ENCODE results near the gene PCSK6.
A peak's percentile ranks its signal among the peaks of the same experiment; 100 is the strongest.

Gene PCSK6

GRCh38 chr15:101498717-101499480 lies 9.4 kb upstream of the PCSK6 start:
- ATAC-seq: no peak

GRCh38 chr15:101498076-101498716 lies 8.7 kb upstream of the PCSK6 start:
- no peak for ATAC-seq

More at GRCh38 chr15:101498717-101499480, 9.4 kb upstream of the PCSK6 start:
- DNase-seq: no peak

GRCh38 chr15:101497484-101498034 lies 8.1 kb upstream of the PCSK6 start:
- no peak for DNase-seq
- no peak for ATAC-seq

More at GRCh38 chr15:101498076-101498716, 8.7 kb upstream of the PCSK6 start:
- no peak for DNase-seq

- DNase-seq (no peak), ATAC-seq (no peak)
Measured at GRCh38 chr15:101497017-101497416, 7.5 kb upstream of the PCSK6 start.

DNA sequence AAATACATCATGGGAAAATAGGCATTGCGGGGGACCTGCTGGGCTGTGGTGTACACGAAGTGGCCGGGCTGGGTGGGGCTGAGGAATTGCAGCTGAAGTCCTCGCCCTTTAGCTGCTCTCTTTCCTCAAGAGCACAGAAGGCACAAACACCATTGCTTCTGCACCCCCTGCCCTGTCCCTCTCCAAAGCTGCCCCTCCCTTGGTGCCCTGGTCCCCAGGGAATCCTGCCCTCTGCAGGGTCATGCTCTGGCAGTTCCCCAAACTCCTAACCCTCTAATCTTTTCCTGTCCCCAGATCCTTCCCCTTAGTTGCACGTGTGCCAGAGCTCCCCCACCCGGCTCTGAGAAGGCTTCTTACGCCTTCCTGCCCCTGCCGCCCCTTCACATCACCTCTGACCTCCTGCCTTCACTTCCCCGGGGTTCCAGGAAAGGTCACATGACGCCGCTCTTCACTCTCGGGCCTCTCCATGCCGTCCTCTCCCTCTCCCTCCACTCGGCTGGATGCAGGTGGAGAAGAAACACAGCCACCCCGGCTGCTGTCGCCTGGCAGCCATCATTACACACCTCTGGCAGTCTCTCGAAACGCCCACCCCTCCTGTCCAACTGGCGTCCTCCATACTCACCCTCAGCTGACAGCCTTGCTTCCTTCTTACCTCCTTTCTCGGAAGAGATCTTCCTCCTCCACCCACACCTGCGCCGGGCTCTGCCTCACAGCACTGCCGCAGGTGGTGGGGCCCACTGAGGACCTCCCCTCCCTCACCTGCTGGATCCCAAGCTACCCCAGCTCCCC lies 6.9 kb upstream of the PCSK6 start:
- ATAC-seq (no peak), DNase-seq (no peak)

DNA sequence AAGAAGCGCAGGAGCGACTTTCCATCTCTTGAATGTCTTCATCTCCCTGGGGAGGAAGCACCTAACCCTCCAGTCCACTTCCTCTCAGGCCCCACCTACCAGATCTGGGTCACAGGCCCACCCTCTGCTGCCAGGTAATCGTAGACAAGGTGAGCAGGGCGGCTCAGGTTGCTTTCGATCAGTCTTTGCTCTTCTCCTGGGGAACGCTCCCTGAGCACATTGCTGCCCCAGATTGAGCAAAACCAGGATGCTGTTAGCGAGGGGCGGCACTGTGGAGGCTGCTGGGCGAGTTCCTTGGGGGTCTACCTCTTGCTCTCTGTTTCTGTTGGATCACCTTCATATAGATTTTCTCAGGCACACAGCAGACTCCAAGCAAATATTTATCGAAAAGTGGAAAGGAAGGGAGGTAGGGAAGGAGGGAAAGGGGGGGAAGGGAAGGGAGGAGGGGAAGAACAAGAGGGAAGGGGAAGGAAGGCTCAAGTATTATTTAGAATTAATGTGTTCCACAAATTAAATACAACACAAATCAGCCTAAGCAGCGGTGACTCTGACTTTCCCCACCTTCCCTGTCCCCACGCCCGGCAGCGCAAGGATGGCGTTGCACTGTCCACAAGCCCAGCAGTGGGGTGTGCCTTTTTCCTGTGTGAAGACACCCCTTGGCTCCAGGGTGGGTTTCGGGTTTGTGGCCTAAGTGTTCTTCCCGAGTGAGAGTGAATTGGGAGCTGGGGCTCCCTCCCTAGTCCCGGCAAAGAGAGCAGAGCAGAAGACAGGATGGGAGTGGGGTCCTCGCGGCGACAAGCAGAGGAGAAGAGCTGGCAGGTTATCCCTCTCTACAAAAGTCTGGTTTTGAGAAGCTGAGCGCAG lies 6.1 kb upstream of the PCSK6 start:
- no peak for ATAC-seq
- DNase-seq: no peak

DNA sequence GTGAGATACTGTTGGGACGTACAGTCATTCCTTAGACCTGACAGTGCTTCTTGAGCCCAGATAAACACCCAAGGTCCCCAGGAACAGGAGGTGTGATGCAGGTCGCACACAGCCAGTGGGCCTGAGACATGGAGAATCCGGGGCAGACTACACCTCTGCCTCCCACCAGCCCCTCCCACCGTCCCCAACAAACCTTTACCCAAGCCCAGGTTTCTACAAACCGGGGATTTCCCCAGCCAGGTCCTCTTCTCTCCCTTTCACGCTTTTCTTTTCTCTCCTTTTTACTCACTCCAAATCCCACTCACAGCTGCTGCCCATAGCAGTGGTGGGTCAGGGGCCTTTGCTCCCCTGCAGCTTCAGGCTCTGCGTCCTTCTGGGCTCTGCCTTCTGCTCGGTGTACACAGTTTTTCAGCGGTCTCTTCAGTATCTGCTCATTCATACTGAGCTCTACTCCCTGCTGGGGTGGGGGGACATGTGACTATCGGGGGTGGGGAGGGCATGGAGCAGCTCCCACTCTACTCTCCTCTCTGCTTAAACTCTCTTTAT lies 4.8 kb upstream of the PCSK6 start:
- no peak for ATAC-seq
- no peak for DNase-seq

GRCh38 chr15:101492766-101493692 lies 3.5 kb upstream of the PCSK6 start:
- ATAC-seq (no peak), DNase-seq (no peak)

DNA sequence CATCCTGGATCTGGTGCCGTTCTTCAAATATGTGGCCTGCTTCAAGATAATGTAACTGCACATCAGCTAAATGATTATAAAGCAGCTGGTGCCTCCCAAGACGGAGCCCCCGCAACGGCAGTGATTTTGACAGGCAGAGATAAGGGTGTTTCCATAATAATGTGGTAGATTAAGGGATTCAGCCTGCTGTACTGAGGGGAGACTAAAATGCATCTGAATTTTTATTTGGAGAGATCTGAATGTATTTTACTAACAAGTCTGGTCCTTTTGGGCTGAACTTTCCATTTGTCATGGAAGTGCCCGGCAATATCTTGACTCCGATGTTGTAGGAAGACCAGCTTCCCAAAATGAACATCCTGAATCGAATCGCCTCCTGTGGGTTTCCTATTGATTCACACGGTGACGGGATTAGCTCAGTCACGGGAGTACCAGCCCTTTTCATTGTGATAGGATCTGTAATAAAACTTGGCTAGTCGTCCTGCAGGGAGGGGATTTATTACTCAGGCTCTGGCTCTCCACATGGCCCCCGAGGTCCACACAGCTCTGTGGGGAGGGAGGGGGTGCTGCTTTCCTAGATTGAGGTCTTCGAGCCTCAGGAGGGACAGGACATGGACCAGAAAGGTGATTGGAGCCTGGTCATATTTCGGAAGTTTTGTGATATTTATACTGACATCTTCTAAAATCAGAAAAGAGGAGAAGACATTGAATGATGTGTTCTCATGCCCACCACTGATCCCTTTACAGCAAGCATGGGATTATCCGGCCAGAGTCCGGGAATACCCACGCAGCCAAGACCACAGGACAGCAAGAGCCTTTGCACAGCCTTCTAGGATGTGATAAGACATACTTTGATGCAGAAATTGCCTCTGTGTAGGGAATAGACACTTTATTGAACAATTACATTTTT lies 2.5 kb upstream of the PCSK6 start:
- ATAC-seq: no peak
- DNase-seq: no peak

GRCh38 chr15:101490922-101491733 lies 1.6 kb upstream of the PCSK6 start:
- no peak for DNase-seq
- ATAC-seq: no peak

DNA sequence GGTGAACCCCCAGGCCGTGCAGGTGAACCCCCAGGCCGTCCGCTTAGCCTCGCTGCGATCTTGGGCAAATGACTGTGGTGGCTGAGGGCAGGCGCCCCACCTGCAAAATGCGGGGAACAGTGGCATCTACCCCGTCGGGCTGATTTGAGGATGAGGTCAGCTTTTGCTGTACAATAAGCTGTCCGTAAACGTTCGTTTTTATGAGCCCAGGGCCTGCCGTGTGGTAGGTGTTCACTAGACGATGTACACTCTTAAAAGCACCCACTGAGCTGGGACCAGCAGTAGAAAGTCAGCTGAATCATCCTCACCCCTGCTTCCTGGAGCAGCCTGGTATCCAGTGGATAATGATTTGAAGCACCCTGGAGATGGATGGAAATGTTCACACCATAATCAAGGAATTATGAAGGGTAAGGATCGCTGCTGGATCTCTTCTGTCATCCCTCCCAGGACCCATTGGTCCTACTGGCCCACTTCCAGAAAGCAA lies 943 bp upstream of the PCSK6 start:
- ATAC-seq: no peak
- no peak for DNase-seq

DNA sequence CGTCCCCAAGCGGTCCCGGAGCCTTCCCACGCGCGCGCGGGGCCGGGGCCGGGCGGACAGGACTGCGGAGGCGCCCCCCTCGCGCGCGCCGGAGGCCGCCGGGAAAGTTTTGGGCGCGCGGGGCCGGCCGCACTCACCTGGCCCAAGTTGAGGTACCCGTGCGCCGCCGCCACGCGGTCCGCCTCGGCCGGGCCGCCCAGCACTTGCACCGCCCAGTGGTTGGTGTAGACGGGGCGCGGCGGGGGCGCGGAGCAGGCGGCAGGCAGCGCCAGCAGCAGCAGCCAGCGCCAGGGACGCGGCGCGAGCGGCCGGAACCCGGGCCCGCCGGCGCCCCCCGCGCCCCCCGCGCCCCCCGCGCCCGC lies 289 bp downstream of the PCSK6 start:
- DNase-seq (peak; percentile 29), ATAC-seq (peak; percentile 37)

DNA sequence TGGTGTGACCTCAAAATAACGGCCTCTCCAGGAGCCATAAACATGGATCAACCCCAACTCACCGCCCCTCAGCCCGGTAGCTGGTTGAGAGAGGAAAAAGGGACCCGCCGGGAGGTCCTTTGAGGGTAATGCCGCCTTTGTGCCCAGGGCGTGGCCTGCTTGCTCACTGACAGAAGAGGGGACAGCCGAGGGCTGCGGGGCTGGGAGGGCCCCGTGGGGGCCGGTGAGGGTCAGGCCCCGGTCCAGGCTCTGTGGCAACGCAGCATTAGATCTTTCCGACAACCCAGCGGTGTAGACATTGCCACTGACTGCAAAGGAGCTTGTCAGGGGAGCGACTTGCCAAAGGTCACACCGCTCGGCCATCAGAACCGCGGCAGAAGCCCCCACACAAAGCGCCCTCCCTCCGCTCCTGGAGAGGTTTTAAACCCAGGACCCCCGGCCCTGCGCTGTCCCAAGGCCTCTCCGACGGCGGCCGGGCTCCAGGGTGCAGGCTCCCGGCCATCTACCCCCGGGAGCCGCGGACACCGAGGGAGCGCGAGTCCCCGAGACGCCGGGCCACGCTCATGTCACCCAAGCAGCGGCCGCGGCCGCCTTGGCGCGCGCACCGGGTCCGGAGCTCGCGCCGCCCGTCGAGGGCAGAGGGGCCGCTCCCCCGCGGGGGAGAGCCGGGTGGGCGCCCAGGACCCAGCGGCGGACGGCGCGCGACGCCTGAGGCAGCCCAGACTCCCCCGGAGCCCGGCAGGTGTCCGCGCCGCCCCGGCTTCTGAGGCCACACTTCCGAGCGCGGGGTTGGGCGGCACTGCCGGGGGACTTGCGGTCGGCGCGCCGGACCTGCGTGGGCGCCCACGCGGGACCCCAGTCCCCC lies 975 bp downstream of the PCSK6 start:
- ATAC-seq (peak; percentile 11), DNase-seq (no peak)

GRCh38 chr15:101486696-101487459 lies 2.6 kb downstream of the PCSK6 start:
- no peak for ATAC-seq

GRCh38 chr15:101483462-101483861 lies 6.0 kb downstream of the PCSK6 start:
- no peak for DNase-seq
- ATAC-seq: no peak

More at GRCh38 chr15:101486696-101487459, 2.6 kb downstream of the PCSK6 start:
- DNase-seq: no peak
